Upper lobe of left lung (tissue), 4 donors: ENCODE results near the gene POGK.

Experiments
- POLR2A ChIP-seq, 4 donors: fragments of 450-650 bp; IDR thresholded peaks; one replicate each; pipeline ENCODE4 v1.5.1; 2016 to 2017; ENCODE audit warnings: antibody characterized with exemption in 4 of 4, mild to moderate bottlenecking in 2 of 4
- POLR2AphosphoS5 ChIP-seq, 2 donors: sonication (generic); formaldehyde crosslinking; IDR thresholded peaks; one replicate each; pipeline ENCODE4 v1.5.1; 2017; ENCODE audit warnings: antibody characterized with exemption in 2 of 2
- TF ChIP-seq, protein P1 (sequence below), 6 experiments: fragments of 450-650 bp in 4 of 6; fragments of 200-600 bp in 2 of 6; sonication (generic) in 2 of 6; IDR thresholded peaks; one replicate each; pipeline ENCODE4 v1.5.1; 2016 to 2019; ENCODE audit warnings: antibody characterized with exemption in 6 of 6

DNA sequence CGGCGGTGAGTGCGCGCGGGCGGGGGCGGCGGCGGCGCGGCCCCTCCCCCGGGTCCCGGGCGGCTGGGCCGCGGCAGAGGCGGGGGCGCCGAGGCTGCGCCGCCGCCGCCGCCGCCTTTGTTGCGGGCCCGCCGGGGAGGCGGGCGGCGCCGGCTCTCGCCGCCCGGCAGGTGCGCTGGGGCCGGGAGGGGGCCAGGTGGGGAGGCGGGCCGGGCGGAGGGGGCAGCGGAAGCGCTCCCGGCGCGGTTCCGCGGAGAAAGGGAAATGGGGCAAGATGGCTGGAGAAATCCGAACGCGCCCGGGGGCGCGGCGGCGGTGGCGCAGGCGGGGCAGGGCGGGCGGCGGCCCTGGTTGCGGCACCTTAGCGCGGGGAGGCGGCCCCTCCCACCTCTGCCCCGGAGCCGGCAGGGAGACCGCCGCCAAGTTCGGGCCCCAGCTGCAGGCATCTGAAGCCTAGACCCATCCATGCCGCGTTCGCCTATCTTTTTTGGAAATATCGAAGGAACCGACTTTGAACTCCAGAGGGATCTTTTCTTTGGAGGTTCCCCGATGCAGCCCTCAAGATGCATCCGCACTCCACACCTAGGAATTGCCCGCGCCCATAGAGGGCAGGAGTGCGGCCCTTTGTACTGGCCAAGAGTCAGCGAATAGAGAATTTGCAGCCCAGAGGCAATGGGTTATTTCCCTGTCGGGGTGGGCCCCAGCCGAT, 479 bp downstream of the POGK start:
- TF ChIP-seq, protein P1, sequence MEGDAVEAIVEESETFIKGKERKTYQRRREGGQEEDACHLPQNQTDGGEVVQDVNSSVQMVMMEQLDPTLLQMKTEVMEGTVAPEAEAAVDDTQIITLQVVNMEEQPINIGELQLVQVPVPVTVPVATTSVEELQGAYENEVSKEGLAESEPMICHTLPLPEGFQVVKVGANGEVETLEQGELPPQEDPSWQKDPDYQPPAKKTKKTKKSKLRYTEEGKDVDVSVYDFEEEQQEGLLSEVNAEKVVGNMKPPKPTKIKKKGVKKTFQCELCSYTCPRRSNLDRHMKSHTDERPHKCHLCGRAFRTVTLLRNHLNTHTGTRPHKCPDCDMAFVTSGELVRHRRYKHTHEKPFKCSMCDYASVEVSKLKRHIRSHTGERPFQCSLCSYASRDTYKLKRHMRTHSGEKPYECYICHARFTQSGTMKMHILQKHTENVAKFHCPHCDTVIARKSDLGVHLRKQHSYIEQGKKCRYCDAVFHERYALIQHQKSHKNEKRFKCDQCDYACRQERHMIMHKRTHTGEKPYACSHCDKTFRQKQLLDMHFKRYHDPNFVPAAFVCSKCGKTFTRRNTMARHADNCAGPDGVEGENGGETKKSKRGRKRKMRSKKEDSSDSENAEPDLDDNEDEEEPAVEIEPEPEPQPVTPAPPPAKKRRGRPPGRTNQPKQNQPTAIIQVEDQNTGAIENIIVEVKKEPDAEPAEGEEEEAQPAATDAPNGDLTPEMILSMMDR (IDR thresholded peaks at IDR 0.05), result peak in 1 of 6 experiments; percentile 27
- TF ChIP-seq POLR2A (IDR thresholded peaks at IDR 0.05) (no peak), POLR2AphosphoS5 (IDR thresholded peaks at IDR 0.05) (no peak)
